ENCODE data around the gene SCAF1.
A peak's percentile ranks its signal among the peaks of the same experiment; 100 is the strongest.
"Not testable (repeated sequence)": the region's sequence is repeated elsewhere in the genome, so short reads cannot be mapped to it uniquely, and the experiment has no call there.

The SCAF1 gene

DNA sequence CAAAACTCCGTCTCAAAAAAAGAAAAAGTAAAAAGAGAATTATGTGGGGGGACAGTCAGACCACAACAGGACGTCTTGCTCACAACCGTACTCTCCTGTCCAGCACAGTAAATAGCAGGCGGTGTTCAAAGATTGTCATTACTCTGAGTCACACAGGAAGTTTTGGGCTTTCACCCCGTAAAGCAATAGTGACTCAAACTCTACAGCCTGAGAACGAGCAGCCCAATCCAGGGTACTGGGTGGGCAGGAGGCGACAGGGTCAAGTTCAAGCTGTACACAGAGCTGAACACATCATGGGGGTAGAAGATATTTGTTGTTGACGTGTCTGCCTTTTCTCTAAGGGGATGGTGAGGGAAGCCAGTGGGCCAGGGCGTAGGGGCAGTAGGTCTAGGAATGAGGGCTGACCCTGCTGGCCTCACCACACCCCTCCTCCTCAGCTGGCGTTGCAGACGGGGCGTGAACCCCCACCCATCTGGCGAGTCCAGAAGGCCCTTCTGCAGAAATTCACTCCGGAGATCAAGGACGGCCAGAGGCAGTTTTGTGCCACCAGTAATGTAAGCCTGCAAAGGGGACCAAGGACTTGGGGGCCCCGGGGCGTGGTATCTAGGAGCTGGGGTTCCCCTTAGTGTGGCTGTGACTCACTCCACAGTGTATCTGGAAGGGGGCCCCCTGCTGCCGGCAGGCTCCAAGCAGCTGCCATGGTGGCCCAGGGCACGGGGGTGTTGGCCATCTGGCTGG is 27.7 kb upstream of the SCAF1 start:
- no peak for DNase-seq

DNA sequence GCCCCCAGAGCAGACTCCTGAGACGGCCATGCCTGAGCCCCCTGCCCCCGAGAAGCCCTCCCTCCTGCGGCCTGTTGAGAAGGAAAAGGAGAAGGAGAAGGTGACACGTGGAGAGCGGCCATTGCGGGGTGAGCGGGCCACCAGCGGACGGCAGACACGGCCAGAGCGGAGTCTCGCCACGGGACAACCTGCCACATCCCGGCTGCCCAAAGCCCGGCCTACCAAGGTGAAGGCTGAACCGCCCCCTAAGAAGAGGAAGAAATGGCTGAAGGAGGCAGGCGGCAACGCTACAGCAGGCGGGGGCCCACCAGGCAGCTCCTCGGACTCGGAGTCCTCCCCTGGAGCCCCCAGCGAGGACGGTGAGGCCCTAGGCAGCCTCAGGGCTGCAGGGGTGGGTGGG is 26.1 kb upstream of the SCAF1 start:
- no peak for DNase-seq

GRCh38 chr19:49616532-49616931 is 25.5 kb upstream of the SCAF1 start:
- DNase-seq: no peak

- DNase-seq: no peak
Measured at GRCh38 chr19:49616945-49617344, 25.1 kb upstream of the SCAF1 start.

GRCh38 chr19:49617860-49618259 is 24.1 kb upstream of the SCAF1 start:
- not testable (repeated sequence) for DNase-seq

DNA sequence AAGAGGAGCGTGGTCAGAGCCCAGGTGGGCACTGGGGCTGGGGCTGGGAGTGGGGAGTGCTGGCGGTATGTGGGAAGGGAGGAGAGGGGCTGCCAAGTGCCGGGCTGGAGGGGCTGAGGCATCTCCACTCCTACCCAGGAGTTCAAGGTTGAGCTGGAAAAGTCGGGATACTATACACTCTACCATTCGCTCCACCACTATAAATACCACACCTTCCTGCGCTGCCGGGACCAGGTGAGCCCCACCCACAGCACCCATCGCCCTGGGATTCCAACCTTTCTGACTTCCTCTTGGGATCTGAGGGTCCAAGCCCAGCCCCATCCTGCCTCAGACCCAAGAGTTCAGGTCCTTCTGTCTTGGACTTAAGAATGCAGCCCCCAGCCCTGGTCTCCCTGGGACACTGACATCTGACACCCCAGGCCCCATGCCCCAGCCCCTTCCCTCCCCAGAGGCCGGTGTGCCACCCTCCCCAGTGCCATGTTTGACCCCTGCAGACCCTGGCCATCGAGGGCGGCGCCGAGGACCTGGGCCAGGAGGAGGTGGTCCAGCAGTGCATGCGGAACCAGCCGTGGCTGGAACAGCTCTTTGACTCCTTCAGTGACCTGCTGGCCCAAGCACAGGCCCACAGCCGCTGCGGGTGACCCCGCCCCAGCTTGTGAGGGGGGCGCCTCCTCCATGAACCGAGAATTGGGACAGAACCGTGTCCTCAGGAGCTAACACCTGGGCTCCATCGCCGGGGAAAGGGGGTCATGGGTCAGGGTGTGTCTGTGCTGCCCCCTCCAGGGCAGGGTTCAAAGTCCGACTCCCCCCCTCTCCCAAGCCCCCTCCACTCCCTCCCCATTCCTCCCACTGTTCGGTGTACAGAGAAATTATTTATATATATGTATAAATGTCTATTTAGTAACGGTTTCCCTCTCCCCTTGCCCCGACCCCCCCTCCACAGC is 16.8 kb upstream of the SCAF1 start:
- no peak for DNase-seq

DNA sequence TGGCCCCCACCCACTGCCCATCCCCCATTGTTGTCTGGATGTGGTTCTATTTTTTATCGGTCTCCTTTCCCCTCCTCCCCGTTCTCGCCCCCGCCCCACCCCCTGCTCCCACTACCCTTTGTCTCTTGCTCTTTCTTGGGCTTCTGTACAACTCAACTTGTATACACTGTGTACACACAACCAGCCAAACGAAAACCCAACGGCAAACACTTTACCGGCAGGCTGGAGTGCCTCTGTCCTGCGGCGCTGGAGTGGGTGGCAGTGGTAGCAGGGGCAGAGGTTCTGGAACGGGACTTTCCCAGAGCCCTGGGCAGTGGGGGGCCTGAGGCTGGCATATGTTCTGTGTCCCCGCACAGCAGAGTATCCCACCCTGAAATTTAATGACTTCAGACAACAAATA is 15.8 kb upstream of the SCAF1 start:
- DNase-seq: no peak

DNA sequence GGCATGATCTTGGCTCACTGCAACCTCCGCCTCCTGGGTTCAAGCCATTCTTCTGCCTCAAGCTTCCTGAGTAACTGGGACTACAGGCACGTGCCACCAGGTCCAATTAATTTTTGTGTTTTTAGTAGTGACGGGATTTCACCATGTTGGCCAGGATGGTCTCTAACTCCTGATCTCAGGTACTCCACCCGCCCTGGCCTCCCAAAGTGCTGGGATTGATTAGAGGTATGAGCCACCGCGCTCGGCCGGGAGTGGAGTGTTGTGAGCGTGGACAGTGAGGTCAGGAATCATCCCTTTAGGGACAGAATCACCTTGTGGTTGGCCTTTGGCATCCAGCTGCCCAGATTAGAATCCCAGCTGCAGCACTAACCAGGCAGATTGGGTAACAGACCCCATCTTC is 12.3 kb upstream of the SCAF1 start:
- DNase-seq: no peak

DNA sequence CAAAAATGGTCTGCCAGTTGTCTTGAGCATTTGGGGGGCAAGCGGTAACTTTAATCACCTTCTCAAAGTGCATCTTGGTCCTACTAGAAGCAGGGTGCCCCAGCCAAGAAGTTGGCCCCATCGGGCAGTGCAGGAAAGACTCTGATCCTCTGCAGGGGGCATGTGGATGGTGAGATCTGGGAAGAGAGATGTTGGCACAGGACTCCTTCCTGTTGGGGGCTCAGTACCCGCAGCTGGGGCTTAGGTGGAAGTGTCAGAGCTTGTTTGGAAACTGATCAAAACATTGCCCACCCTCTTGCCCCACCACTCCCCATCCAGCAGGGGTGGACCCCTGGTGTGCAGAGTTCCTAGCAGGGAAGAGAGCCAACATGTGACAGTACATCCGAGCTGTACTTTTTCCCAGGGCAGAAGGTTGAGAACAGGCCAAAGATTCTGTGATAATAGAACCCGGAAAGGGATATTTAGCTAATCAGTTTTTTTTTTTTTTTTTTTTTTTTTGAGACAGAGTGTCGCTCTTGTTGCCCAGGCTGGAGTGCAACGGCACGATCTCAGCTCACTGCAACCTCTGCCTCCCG is 10.9 kb upstream of the SCAF1 start:
- no peak for DNase-seq

- DNase-seq: no peak
Measured at GRCh38 chr19:49631610-49632192, 10.3 kb upstream of the SCAF1 start.

DNA sequence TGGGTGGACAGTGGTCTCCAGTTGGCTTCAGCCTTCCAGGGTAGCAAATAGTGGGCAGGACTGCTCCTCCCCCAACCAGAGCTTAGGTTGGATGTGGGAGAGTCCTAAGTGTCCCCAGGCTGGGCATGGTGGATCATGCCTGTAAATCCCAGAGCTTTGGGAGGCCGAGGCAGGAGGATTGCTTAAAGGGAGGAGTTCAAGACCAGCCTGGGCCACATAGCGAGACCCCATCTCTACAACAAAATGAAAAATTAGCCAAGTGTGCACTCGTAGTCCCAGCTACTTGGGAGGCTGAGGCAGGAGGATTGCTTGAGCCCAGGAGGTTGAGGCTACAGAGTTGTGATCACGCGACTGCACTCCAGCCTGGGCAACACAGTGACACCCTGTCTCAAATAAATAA is 9.4 kb upstream of the SCAF1 start:
- DNase-seq: no peak

- DNase-seq: not testable (repeated sequence)
Measured at GRCh38 chr19:49633273-49633672, 8.7 kb upstream of the SCAF1 start.

- DNase-seq: no peak
Measured at GRCh38 chr19:49635530-49636232, 6.3 kb upstream of the SCAF1 start.

- DNase-seq: no peak
Measured at GRCh38 chr19:49636233-49636932, 5.6 kb upstream of the SCAF1 start.

DNA sequence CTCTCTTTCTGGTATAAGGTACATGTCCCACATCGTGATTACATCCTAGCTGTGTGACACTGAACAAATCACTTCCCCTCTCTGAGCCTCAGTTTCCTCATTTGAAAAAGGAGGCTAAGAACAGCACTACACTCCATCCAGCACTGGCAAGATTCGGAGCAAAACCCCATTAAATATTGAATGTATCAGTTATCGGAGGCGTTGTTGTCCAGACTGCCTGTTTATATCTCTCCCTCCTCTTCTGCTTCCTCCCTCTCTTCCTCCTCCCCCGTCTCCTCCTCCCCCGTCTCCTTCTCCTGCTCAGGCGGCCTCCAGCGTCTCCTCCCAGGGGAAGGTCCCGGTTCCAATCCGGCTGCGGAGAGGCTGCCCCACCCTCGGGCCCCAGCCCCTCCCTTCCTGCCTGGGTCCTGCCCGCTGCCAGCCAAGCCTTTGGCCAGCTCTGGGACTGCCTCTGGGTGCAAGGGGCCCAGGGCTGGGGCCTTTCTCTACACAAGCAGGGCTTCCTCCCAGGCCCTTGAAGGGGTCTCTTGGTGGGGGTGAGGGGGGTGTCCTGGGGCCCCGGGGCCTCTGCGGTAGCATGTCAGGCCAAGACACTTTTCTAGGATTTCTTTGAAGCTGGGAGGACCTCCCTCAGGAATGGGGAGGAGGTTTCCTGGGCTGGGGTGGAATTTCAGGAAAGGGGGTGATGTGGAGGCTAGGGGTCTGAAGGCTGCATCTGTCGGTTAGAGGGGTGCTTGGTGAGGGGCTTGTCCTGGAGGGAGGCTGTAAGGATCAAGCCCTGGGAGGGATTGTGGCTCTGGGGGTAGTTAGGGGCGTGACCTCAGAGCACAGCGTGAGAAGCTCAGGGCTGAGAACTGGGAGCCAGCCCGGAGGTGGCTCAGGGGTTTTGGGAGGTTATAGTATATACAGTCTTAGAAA is 3.9 kb upstream of the SCAF1 start:
- DNase-seq: peak in 1 of 2 experiments; percentile 42

GRCh38 chr19:49639401-49640112 is 2.5 kb upstream of the SCAF1 start:
- DNase-seq: no peak

- DNase-seq: peak; percentile 97 to 99
Measured at GRCh38 chr19:49640113-49640898, 1.7 kb upstream of the SCAF1 start, which contains the start of gene RRAS. RRAS (minus strand) TSS chr19:49640143; CDS start chr19:49640098, 45 bp downstream.

- no peak for DNase-seq
Measured at GRCh38 chr19:49642492-49643035, 555 bp downstream of the SCAF1 start.

- DNase-seq: no peak
Measured at GRCh38 chr19:49643466-49643865, 1.5 kb downstream of the SCAF1 start.
